ENCODE data around the gene NYAP2.

NYAP2 gene

DNA sequence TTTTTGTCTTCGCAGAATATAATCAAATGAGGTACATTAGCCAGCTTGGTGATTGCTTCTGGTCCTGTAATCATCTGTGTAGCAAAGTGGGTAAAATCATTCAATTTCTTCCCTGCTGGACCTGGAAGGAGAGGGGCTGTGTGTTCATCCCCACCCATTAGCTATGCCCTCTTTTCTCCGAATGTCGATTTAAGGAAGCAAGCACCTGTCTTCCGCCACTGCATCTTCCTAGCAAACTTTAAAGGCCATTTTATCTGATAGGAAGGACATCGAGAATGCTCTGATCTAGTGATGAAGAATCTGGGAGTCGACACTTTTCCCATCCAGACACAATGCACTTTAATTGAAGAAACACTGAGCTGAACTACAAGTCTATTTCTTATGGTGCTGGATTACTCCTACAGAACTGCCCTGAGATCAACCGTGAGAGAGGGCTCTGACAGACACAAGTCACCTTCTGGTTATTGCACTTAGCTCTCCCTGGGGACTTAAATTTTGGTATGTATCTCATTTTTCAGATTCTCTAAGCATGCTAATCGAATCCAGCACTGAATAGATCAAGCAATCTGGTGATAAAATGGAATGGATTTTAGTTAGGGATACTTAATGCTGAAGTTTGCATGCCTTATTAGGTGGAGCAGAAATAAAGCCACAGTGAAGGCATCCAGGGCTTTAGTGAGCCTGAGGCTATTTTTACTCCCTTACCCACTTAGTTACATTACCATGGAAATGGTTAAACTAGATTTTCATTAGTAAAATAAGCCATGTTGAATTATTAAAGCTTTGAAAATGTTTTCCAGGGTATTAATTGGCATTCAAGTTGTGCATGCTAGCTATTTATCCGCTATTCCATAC lies 1.3 kb downstream of the NYAP2 start:
- Histone ChIP-seq H3K9me3 (ENCODE audit: control insufficient read depth in 1 of 2, low read length in 2 of 2) (no peaks in the 10 kb centered on the region), H3K4me3 (ENCODE audit: low read depth in 1 of 2, low read length in 2 of 2) (no peak overlapping the region), H3K27me3 (ENCODE audit: low read depth, low read length) (no peaks in the 10 kb centered on the region), H3K4me1 (ENCODE audit: control insufficient read depth in 1 of 2, insufficient read depth in 2 of 2, low read length in 2 of 2) (no peaks in the 10 kb centered on the region), H3K27ac (ENCODE audit: low read length) (no peak overlapping the region), H3K36me3 (ENCODE audit: control insufficient read depth in 1 of 2, insufficient read depth in 2 of 2, low read length in 2 of 2) (no peaks in the 10 kb centered on the region)

DNA sequence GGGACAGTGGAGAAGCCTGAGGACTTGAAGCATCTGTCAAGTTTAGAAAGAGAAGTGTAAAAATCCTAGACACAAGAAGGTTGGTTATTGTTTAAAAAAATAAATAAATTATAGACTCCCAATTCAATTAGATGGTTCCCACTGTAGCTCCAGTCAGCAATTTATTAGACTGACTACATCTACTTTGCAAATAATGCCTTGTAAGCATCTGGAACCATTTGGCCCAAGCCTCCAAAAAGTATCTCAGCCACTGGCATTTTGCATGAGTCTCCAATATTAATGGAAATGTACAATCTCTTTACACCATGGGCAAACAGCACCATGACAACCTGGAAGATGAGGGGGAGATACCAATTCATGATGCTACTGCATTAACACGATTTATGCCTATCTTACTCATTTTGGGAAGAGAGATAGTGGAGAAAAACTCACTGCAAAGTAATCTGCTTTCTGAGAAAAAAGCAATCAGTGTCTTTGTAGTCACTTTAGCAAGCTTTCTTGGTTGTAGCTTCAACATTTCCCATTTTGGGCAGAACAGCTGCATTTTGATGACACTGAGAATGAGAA lies 2.8 kb downstream of the NYAP2 start:
- Histone ChIP-seq H3K36me3 (ENCODE audit: control insufficient read depth in 1 of 2, insufficient read depth in 2 of 2, low read length in 2 of 2) (no peaks in the 10 kb centered on the region), H3K4me3 (ENCODE audit: low read depth in 1 of 2, low read length in 2 of 2) (no peak overlapping the region), H3K27ac (ENCODE audit: low read length) (no peak overlapping the region), H3K9me3 (ENCODE audit: control insufficient read depth in 1 of 2, low read length in 2 of 2) (no peaks in the 10 kb centered on the region), H3K27me3 (ENCODE audit: low read depth, low read length) (no peaks in the 10 kb centered on the region), H3K4me1 (ENCODE audit: control insufficient read depth in 1 of 2, insufficient read depth in 2 of 2, low read length in 2 of 2) (no peaks in the 10 kb centered on the region)

DNA sequence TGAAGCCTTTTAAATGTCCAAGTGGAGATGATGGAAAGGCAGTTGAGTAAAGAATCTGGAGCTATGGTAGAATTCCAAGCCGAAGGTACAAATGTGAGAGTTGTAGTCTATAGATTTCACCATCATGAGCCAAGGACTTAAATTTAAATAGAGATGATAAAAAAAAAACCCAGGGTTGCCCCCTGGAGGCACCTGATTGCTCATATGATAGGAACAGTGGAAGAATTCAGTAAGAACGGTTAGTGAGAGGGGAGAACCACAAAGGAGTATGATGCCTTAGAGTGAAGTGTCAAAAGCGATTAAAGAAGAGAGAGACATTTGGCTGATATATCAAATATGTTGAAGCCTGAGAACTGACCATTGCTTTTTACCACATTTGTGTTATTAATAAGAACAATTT lies 11.9 kb downstream of the NYAP2 start:
- Histone ChIP-seq H3K27me3 (ENCODE audit: low read depth, low read length) (no peaks in the 10 kb centered on the region), H3K4me1 (ENCODE audit: control insufficient read depth in 1 of 2, insufficient read depth in 2 of 2, low read length in 2 of 2) (no peaks in the 10 kb centered on the region), H3K4me3 (ENCODE audit: low read depth in 1 of 2, low read length in 2 of 2) (no peak overlapping the region), H3K27ac (ENCODE audit: low read length) (no peak overlapping the region), H3K36me3 (ENCODE audit: control insufficient read depth in 1 of 2, insufficient read depth in 2 of 2, low read length in 2 of 2) (no peaks in the 10 kb centered on the region), H3K9me3 (ENCODE audit: control insufficient read depth in 1 of 2, low read length in 2 of 2) (no peaks in the 10 kb centered on the region)

DNA sequence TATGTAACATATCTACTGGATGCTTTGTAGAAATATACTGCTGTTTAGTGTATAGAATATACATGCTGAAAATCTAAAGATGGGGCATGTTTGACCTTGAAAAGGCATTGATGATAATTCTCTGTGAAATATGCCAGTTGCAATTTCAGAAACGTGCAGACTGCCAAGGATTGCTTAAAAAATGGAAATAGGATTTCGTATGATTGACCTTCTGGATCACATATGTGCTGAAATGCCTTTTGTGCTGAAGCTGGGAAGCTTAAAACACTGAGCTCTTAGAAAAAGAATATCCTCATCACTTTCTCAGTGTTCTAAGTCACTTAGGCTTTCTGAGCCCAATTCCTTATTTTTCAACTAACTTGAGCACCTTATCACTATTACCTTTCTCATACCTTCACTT lies 14.3 kb downstream of the NYAP2 start:
- H3K4me1 ChIP-seq (ENCODE audit: control insufficient read depth in 1 of 2, insufficient read depth in 2 of 2, low read length in 2 of 2), result no peaks in the 10 kb centered on the region
- H3K9me3 ChIP-seq (ENCODE audit: control insufficient read depth in 1 of 2, low read length in 2 of 2), result no peaks in the 10 kb centered on the region
- no peaks in the 10 kb centered on the region for H3K36me3 ChIP-seq (ENCODE audit: control insufficient read depth in 1 of 2, insufficient read depth in 2 of 2, low read length in 2 of 2)
- no peak overlapping the region for H3K4me3 ChIP-seq (ENCODE audit: low read depth in 1 of 2, low read length in 2 of 2)
- no peaks in the 10 kb centered on the region for H3K27me3 ChIP-seq (ENCODE audit: low read depth, low read length)
- H3K27ac ChIP-seq (ENCODE audit: low read length), result no peak overlapping the region

DNA sequence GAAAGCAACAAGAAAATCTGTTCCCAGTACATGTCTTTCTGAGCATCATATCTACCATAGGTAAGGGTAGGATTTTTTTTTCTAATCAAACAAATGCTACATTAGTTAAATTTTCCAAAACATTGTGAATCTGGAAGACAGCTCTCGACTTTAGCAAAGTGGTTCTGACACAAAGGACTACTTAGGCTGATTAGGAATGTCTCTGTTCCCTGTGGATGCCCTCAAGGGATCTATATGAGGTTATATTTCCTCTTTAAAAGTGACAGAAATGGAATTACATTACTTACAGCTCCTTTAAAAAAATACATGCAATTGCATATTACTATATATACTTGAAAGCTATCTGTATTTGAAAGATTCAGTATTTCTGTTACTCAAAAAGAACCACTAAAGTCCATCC lies 15.4 kb downstream of the NYAP2 start:
- Histone ChIP-seq H3K9me3 (ENCODE audit: control insufficient read depth in 1 of 2, low read length in 2 of 2) (no peaks in the 10 kb centered on the region), H3K27ac (ENCODE audit: low read length) (no peak overlapping the region), H3K27me3 (ENCODE audit: low read depth, low read length) (no peaks in the 10 kb centered on the region), H3K4me1 (ENCODE audit: control insufficient read depth in 1 of 2, insufficient read depth in 2 of 2, low read length in 2 of 2) (no peaks in the 10 kb centered on the region), H3K4me3 (ENCODE audit: low read depth in 1 of 2, low read length in 2 of 2) (no peak overlapping the region), H3K36me3 (ENCODE audit: control insufficient read depth in 1 of 2, insufficient read depth in 2 of 2, low read length in 2 of 2) (no peaks in the 10 kb centered on the region)

DNA sequence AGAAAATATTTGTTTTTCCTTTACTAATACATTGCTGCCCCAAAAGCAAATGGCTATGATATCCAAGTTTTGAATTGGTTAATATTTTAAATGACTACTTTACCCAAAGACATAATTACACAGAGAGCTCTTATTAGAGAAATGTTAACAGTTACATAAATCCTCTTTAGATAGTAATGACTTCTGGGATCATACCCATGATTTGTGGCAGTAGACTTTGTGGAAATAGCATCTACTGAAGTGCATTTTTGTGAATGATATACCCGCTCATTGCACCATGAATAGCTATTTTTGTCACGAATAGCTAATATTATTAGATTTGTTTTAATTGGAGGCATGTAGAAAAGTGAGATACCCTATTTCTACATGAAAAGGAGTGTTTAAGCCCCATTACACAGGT lies 15.8 kb downstream of the NYAP2 start:
- Histone ChIP-seq H3K9me3 (ENCODE audit: control insufficient read depth in 1 of 2, low read length in 2 of 2) (no peaks in the 10 kb centered on the region), H3K36me3 (ENCODE audit: control insufficient read depth in 1 of 2, insufficient read depth in 2 of 2, low read length in 2 of 2) (no peaks in the 10 kb centered on the region), H3K4me1 (ENCODE audit: control insufficient read depth in 1 of 2, insufficient read depth in 2 of 2, low read length in 2 of 2) (no peaks in the 10 kb centered on the region), H3K4me3 (ENCODE audit: low read depth in 1 of 2, low read length in 2 of 2) (no peak overlapping the region), H3K27me3 (ENCODE audit: low read depth, low read length) (no peaks in the 10 kb centered on the region), H3K27ac (ENCODE audit: low read length) (no peak overlapping the region)

DNA sequence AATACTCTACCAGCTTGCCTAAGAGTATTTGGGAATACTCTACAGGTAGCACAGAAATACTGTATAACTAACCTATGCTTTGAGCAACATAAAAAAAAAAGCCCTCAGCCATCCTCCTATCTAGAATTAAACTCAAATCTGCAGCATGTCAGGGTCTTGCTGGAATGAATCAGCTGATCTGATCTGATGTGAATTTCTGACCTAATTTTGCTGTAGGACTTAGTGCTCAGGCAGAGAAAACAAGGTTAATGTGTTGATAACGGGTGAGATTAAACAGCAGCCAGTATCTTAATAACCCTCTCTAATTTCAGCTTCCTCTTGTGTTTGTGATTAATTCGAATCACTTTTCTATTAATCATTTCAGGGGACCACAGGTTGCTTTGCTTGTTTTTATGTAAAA lies 16.3 kb downstream of the NYAP2 start:
- Histone ChIP-seq H3K27me3 (ENCODE audit: low read depth, low read length) (no peaks in the 10 kb centered on the region), H3K9me3 (ENCODE audit: control insufficient read depth in 1 of 2, low read length in 2 of 2) (no peaks in the 10 kb centered on the region), H3K4me3 (ENCODE audit: low read depth in 1 of 2, low read length in 2 of 2) (no peak overlapping the region), H3K4me1 (ENCODE audit: control insufficient read depth in 1 of 2, insufficient read depth in 2 of 2, low read length in 2 of 2) (no peaks in the 10 kb centered on the region), H3K27ac (ENCODE audit: low read length) (no peak overlapping the region), H3K36me3 (ENCODE audit: control insufficient read depth in 1 of 2, insufficient read depth in 2 of 2, low read length in 2 of 2) (no peaks in the 10 kb centered on the region)

DNA sequence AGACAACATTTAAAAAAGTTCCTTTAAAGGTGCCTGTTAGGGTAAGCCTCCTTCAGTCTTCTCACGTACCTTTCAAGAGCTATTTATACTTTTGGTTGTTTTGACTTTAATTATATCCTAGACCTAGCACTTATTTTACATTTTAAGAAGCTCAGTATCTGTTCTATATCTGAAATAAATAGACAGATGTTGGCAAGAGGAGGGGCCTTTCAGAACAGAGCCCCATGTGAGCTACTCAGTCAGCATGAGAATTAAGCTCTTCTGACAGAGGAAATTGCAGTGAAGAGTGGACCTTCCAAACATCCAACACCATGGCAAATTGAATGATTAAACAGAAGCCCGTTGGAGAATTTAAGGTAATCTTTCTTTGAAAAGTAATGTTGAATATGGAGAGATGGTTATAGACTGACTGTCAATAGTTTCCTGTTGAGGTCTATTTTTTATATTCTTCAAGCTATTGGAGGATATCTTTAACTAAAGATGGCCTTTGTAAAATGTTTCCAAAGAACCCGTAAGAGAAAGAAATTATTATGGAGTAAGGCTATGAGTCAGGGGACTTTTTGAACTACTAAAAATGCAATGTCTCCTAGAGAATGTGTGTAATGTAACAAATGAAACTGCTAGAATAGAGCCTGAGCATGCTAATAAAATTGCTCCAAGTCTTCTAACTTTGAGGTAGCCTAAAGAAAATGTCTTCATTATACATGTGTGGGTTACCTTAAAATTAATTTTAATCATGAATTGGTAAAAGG lies 17.3 kb downstream of the NYAP2 start:
- no peaks in the 10 kb centered on the region for H3K36me3 ChIP-seq (ENCODE audit: control insufficient read depth in 1 of 2, insufficient read depth in 2 of 2, low read length in 2 of 2)
- H3K27me3 ChIP-seq (ENCODE audit: low read depth, low read length), result no peaks in the 10 kb centered on the region
- H3K4me3 ChIP-seq (ENCODE audit: low read depth in 1 of 2, low read length in 2 of 2), result no peak overlapping the region
- H3K9me3 ChIP-seq (ENCODE audit: control insufficient read depth in 1 of 2, low read length in 2 of 2), result no peaks in the 10 kb centered on the region
- H3K4me1 ChIP-seq (ENCODE audit: control insufficient read depth in 1 of 2, insufficient read depth in 2 of 2, low read length in 2 of 2), result no peaks in the 10 kb centered on the region
- H3K27ac ChIP-seq (ENCODE audit: low read length), result no peak overlapping the region

DNA sequence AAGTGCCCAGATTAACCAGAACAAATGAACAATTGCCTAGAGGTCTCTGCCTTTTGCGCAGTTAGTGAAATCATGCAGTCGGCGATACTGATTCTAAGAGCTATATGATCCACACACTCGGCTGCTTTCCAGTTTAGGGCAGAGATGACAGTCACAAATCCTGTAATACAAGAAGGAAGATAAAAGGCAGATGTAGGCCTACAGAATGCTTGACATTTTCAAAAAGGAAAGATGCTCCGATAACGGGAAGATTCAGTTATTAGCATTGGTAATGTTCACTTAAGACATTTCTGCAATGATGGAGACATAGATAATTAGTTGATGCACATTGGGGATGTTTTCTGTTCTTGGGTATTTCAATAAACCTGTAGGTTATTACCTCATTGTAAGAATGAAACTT lies 19.5 kb downstream of the NYAP2 start:
- Histone ChIP-seq H3K4me1 (ENCODE audit: control insufficient read depth in 1 of 2, insufficient read depth in 2 of 2, low read length in 2 of 2) (no peaks in the 10 kb centered on the region), H3K9me3 (ENCODE audit: control insufficient read depth in 1 of 2, low read length in 2 of 2) (no peaks in the 10 kb centered on the region), H3K36me3 (ENCODE audit: control insufficient read depth in 1 of 2, insufficient read depth in 2 of 2, low read length in 2 of 2) (no peaks in the 10 kb centered on the region), H3K4me3 (ENCODE audit: low read depth in 1 of 2, low read length in 2 of 2) (no peak overlapping the region), H3K27me3 (ENCODE audit: low read depth, low read length) (no peaks in the 10 kb centered on the region), H3K27ac (ENCODE audit: low read length) (no peak overlapping the region)

DNA sequence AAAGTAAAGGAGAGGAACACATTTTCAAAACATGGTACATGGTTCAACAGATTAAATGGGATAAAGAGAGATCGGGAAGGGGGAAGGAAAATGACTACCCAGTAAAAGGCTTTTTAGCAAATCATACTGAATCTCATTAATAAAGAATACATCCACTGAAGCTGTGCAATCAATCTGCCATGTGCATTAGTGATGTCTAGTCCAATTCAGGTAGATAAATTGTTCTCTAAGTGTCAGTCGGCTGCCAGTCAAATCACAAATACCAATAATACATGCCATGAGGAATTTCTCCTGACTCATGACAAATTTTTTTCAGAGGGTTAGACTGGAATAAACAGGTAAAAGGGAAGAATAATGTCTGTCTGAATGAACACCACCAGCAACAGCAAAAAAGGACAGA lies 22.6 kb downstream of the NYAP2 start:
- Histone ChIP-seq H3K27me3 (ENCODE audit: low read depth, low read length) (no peaks in the 10 kb centered on the region), H3K4me1 (ENCODE audit: control insufficient read depth in 1 of 2, insufficient read depth in 2 of 2, low read length in 2 of 2) (no peaks in the 10 kb centered on the region), H3K27ac (ENCODE audit: low read length) (no peak overlapping the region), H3K4me3 (ENCODE audit: low read depth in 1 of 2, low read length in 2 of 2) (no peak overlapping the region), H3K36me3 (ENCODE audit: control insufficient read depth in 1 of 2, insufficient read depth in 2 of 2, low read length in 2 of 2) (no peaks in the 10 kb centered on the region), H3K9me3 (ENCODE audit: control insufficient read depth in 1 of 2, low read length in 2 of 2) (no peaks in the 10 kb centered on the region)

DNA sequence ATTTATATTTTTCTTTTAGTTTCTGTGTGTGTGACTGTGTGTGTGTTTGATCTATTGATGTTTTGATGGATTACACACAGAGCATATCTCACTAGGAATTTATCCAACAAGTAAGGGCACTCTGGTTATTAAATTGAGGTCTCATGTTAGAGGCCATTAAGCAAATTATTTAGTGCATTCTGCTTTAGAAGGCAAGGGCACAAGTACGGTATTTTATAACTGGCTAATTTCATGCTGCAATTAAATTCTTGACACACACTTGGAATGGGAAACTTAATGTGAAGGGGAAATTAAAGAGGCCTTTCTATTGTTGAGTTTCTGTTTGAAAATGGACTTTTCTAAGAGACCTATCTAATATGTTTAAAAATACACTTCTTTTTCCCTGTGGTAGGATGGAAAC lies 25.8 kb downstream of the NYAP2 start:
- peaks cover 0 to 3% of the 10 kb centered on the region in 2 donors for H3K4me1 ChIP-seq (ENCODE audit: control insufficient read depth in 1 of 2, insufficient read depth in 2 of 2, low read length in 2 of 2)
- no peak overlapping the region for H3K4me3 ChIP-seq (ENCODE audit: low read depth in 1 of 2, low read length in 2 of 2)
- H3K27me3 ChIP-seq (ENCODE audit: low read depth, low read length), result no peaks in the 10 kb centered on the region
- no peaks in the 10 kb centered on the region for H3K9me3 ChIP-seq (ENCODE audit: control insufficient read depth in 1 of 2, low read length in 2 of 2)
- H3K36me3 ChIP-seq (ENCODE audit: control insufficient read depth in 1 of 2, insufficient read depth in 2 of 2, low read length in 2 of 2), result no peaks in the 10 kb centered on the region
- H3K27ac ChIP-seq (ENCODE audit: low read length), result no peak overlapping the region

All from muscle layer of duodenum (tissue), 2 donors.